Liver (tissue), 3 donors: ENCODE data around the gene PCDHA6.
"Not testable (repeated sequence)": the region's sequence is repeated elsewhere in the genome, so short reads cannot be mapped to it uniquely, and the experiment has no call there.

Experiments used
- ATF3 ChIP-seq: IDR thresholded peaks from 2 replicates; pipeline ENCODE4 v1.6.1; 2016; ENCODE audit warnings: antibody characterized with exemption
- CTCF ChIP-seq: fragments of 150-350 bp; IDR thresholded peaks from 2 replicates; pipeline ENCODE4 v1.5.1; 2017; ENCODE audit warnings: improper control_type of control experiment, low read depth, low read length; ENCODE audit not compliant: missing input control
- MAX ChIP-seq: IDR thresholded peaks from 2 replicates; pipeline ENCODE4 v1.6.1; 2016; ENCODE audit warnings: antibody characterized with exemption
- donor health status: healthy.
- donor health status: healthy.

- not testable (repeated sequence) for TF ChIP-seq ATF3, CTCF, MAX
These were observed 22.3 kb downstream of the PCDHA6 start for GRCh38 chr5:140849831-140850634.
